Erythroblast (primary cell): ENCODE measurements around the gene LYPLAL1.

Experiments used
- GATA1 ChIP-seq: IDR thresholded peaks from 2 replicates; pipeline ENCODE4 v1.6.1; 2011; ENCODE audit warnings: low read depth, mild to moderate bottlenecking, control low read depth, low read length, moderate library complexity
- POLR2A ChIP-seq: IDR thresholded peaks from 2 replicates; pipeline ENCODE4 v1.6.1; 2011; ENCODE audit warnings: mild to moderate bottlenecking, low read length

DNA sequence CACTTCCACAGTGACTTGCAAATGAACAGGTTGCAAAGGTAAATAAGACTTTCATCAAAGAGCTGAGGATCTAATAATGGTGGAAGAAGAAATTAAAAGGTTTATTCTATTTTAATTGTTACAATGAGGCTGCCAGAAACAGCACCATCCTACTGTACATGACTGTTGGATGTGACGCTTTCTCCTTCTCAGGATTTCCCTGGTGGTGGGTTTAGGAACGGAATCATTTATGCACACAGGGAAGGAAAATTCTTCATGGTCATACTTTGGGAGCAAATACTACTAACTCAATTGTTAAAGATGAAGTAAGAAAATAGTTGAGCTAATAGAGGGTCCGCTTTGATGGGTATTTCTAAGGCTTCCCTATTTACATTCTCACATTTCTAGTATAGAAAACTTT lies 22.2 kb upstream of the LYPLAL1 start:
- TF ChIP-seq POLR2A (no peak), GATA1 (no peak)
